Measurements from ENCODE around the gene TMEM63A.
"Not testable (repeated sequence)": the region's sequence is repeated elsewhere in the genome, so short reads cannot be mapped to it uniquely, and the experiment has no call there.

DNA sequence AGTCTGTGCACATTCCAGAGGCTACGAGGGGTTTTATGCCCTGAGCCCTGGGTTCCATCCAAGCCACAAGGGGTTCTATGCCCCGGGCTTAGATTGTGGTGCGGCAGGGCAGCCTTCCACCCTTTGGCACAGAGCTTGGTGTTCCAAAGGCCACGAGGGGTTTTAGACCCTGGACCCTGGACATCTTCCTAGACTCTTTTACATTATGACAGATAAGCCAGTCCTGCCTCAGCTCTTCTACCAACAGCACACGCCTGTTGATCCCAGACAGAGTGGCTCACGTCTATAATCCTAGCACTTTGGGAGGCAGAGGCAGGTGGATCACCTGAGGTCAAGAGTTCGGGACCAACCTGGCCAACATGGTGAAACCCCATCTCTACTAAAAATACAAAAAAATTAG, 81.0 kb downstream of the TMEM63A start:
- TF ChIP-seq POLR2AphosphoS5, TCF7L2 (IDR thresholded peaks at IDR 0.05; ENCODE audit: low read depth, low read length): not testable (repeated sequence)
- TF ChIP-seq, protein P1, sequence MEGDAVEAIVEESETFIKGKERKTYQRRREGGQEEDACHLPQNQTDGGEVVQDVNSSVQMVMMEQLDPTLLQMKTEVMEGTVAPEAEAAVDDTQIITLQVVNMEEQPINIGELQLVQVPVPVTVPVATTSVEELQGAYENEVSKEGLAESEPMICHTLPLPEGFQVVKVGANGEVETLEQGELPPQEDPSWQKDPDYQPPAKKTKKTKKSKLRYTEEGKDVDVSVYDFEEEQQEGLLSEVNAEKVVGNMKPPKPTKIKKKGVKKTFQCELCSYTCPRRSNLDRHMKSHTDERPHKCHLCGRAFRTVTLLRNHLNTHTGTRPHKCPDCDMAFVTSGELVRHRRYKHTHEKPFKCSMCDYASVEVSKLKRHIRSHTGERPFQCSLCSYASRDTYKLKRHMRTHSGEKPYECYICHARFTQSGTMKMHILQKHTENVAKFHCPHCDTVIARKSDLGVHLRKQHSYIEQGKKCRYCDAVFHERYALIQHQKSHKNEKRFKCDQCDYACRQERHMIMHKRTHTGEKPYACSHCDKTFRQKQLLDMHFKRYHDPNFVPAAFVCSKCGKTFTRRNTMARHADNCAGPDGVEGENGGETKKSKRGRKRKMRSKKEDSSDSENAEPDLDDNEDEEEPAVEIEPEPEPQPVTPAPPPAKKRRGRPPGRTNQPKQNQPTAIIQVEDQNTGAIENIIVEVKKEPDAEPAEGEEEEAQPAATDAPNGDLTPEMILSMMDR (IDR thresholded peaks at IDR 0.05), result not testable (repeated sequence)
- TF ChIP-seq, protein P2, sequence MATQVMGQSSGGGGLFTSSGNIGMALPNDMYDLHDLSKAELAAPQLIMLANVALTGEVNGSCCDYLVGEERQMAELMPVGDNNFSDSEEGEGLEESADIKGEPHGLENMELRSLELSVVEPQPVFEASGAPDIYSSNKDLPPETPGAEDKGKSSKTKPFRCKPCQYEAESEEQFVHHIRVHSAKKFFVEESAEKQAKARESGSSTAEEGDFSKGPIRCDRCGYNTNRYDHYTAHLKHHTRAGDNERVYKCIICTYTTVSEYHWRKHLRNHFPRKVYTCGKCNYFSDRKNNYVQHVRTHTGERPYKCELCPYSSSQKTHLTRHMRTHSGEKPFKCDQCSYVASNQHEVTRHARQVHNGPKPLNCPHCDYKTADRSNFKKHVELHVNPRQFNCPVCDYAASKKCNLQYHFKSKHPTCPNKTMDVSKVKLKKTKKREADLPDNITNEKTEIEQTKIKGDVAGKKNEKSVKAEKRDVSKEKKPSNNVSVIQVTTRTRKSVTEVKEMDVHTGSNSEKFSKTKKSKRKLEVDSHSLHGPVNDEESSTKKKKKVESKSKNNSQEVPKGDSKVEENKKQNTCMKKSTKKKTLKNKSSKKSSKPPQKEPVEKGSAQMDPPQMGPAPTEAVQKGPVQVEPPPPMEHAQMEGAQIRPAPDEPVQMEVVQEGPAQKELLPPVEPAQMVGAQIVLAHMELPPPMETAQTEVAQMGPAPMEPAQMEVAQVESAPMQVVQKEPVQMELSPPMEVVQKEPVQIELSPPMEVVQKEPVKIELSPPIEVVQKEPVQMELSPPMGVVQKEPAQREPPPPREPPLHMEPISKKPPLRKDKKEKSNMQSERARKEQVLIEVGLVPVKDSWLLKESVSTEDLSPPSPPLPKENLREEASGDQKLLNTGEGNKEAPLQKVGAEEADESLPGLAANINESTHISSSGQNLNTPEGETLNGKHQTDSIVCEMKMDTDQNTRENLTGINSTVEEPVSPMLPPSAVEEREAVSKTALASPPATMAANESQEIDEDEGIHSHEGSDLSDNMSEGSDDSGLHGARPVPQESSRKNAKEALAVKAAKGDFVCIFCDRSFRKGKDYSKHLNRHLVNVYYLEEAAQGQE (IDR thresholded peaks at IDR 0.05; ENCODE audit: insufficient read depth in 1 of 2, low read depth in 2 of 2, low read length in 1 of 2), result not testable (repeated sequence)

All from Panc1 (cell line).